D721Med (cell line): Measurements from ENCODE around the gene UNC45A.

Experiments used
- DNase-seq: peaks from one replicate; pipeline ENCODE4 v3.0.0; 2011; ENCODE audit warnings: low spot score; ENCODE audit not compliant: insufficient read length
- FAIRE-seq: peaks from 2 replicates; lab custom pipeline; 2011; peaks lifted over from hg19 to GRCh38; lab: Jason Lieb, UNC
- TF ChIP-seq, protein P1 (sequence below): IDR thresholded peaks from 2 replicates; pipeline ENCODE4 v1.5.1; 2012; ENCODE audit warnings: mild to moderate bottlenecking, control low read depth; ENCODE audit not compliant: insufficient read depth; ENCODE audit errors: missing control alignments

Gene UNC45A

GRCh38 chr15:90949979-90950675, 15.0 kb downstream of the UNC45A start:
- DNase-seq (no peak), FAIRE-seq (no peak)
- TF ChIP-seq, protein P1, sequence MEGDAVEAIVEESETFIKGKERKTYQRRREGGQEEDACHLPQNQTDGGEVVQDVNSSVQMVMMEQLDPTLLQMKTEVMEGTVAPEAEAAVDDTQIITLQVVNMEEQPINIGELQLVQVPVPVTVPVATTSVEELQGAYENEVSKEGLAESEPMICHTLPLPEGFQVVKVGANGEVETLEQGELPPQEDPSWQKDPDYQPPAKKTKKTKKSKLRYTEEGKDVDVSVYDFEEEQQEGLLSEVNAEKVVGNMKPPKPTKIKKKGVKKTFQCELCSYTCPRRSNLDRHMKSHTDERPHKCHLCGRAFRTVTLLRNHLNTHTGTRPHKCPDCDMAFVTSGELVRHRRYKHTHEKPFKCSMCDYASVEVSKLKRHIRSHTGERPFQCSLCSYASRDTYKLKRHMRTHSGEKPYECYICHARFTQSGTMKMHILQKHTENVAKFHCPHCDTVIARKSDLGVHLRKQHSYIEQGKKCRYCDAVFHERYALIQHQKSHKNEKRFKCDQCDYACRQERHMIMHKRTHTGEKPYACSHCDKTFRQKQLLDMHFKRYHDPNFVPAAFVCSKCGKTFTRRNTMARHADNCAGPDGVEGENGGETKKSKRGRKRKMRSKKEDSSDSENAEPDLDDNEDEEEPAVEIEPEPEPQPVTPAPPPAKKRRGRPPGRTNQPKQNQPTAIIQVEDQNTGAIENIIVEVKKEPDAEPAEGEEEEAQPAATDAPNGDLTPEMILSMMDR, result no peak

- TF ChIP-seq, protein P1, result no peak
- DNase-seq, result no peak
- no peak for FAIRE-seq
Observed at GRCh38 chr15:90950676-90951075, 15.6 kb downstream of the UNC45A start.

GRCh38 chr15:90952901-90953677, 18.0 kb downstream of the UNC45A start:
- DNase-seq (no peak), FAIRE-seq (no peak)
- TF ChIP-seq, protein P1, result no peak

DNA sequence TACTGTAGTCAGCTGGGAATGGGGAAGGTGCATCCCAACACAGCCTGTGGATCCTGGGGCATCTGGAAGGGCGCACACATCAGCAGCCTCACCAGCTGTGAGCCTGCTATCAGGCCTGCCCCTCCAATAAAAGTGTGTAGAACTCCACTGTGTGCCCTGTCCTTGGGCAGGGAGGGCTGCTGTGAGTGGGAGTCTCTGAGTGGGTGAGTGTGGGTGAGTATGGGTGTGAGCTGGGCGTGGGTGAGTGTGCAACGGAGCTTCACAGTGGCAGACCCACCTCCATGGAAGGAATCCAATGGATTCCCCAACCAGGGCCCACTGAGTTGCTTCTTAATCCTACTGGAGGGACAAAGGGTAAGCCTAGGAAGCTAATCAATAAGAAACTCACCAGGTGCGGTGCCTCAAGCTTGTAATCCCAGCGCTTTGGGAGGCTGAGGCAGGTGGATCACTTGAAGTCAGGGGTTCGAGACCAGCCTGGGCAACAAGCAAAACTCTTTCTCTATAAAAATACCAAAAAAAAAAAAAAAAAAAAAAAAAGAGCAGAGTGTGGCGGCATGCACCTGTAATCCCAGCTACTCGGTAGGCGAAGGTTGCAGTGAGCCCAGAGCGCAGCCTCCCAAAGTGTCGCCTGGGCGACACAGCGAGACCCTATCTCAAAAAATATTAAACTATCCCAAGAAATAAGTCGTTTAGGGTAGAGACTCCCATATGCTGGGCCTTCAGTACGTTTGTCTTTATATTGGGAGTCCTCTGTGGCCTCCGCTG, 19.0 kb downstream of the UNC45A start:
- no peak for FAIRE-seq
- TF ChIP-seq, protein P1, result no peak
- DNase-seq, result no peak

GRCh38 chr15:90954712-90955623, 19.9 kb downstream of the UNC45A start, which contains the start of gene RCCD1:
Gene RCCD1 (plus strand): TSS chr15:90954884. CDS start chr15:90956735, 1,851 bp downstream.
- DNase-seq (peak; percentile 100), FAIRE-seq (no peak)
- TF ChIP-seq, protein P1, result no peak

GRCh38 chr15:90955624-90956273, 20.7 kb downstream of the UNC45A start:
- no peak for FAIRE-seq
- DNase-seq, result no peak
- TF ChIP-seq, protein P1, result no peak
